Motor neuron (in vitro differentiated cells): Measurements from ENCODE around the gene SPOPL. TPM values are rescaled to one million over a fixed set of nuclear protein-coding genes. Genes with fewer than 3 reads are reported as not detected.
"Not testable (repeated sequence)": the region's sequence is repeated elsewhere in the genome, so short reads cannot be mapped to it uniquely, and the experiment has no call there.

ENCODE experiments used
- ATAC-seq, 8 experiments: fragments of 200-7000 bp; cut with Tn5 transposase; replicated peaks in 6 of 8; 2 replicates each; pipeline ENCODE4 v1.8.0; 2021; ENCODE audit warnings: mild to moderate bottlenecking in 8 of 8, moderate library complexity in 8 of 8
- H3K27ac ChIP-seq, 2 donors: fragments of 250-450 bp; sonication (Bioruptor Pico); 2 replicates each; pipeline ENCODE4 v1.9.0; 2021; ENCODE audit warnings: antibody characterized with exemption in 2 of 2, mild to moderate bottlenecking in 2 of 2, moderate library complexity in 1 of 2
- H3K4me1 ChIP-seq, 2 donors: fragments of 250-450 bp; sonication (Bioruptor Pico); replicated peaks in 1 of 2; 2 replicates each; pipeline ENCODE4 v1.6.1; 2021; ENCODE audit warnings: antibody characterized with exemption in 2 of 2, mild to moderate bottlenecking in 2 of 2, moderate library complexity in 1 of 2
- H3K4me3 ChIP-seq, 5 donors: fragments of 250-450 bp; sonication (Bioruptor Pico); 2 replicates each; pipeline ENCODE4 v1.9.0; 2021; ENCODE audit warnings: antibody characterized with exemption in 5 of 5, mild to moderate bottlenecking in 5 of 5, moderate library complexity in 4 of 5
- WGBS, 10 experiments: fragments of 450-650 bp; shearing (Covaris generic); methylation state at CpG; one replicate each; pipeline ENCODE4 v1.0.0; 2022; 5-methylcytosine and 5-hydroxymethylcytosine counted together
- in situ Hi-C, 9 experiments: fragments of 400-800 bp; cut with MboI; loops; one replicate each; pipeline ENCODE4 v1.15.0; 2021; ENCODE audit warnings: low sequenced_read_pairs in 9 of 9, low pct_unique_long_range_greater_than_20kb in 2 of 9; ENCODE audit not compliant: unreplicated experiment in 9 of 9
- total RNA-seq, 8 experiments: library from RNA; unstranded; fragments of 300-600 nt; gene quantifications; 2 replicates each; pipeline versions ENCODE4 v1.2.3 to v1.2.4, GENCODE V29; 2022

The SPOPL gene
- 10 to 100 TPM; 11.3 to 13.8 (median 13.2) TPM for total RNA-seq

DNA sequence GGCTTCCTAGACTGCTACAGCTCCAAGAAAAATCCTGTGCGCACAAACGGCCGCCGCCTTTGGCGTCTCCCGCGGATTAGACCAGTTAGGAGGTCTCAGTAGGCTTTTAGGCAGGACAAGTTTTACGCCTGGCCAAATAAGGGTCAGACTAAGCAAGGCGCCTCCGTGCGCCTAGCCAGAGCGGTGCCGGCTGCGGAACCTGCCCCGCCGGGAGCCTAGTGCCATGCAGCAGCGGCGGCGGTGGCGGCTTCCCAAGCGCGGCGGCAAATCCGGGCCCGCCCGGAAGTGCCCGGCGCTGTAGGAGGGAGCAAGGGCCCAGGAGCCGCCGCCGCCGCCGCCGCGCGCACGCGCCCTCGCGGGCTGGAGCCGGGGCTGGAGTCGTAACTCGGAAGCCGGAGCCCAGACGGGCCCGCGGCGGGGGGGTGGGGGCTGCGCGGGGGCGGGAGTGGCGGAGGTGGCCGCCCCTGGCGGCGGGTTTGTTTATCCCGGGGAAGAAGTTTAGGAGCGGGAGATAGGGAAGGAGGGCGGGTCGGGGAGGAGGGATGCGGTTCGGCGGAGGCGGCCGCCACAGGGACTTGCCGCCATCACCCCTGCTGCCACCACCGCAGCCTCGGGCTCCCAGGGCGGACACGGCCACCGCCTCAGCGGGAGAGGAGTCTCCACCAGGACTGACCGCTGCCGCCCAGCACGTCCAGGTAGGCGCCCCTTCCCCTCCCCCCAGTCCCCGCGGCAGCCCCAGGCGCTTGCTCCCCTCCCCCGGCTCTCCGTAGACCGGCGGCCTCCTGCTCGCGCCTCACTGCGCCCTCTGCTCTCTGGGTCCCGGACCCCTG is at the start of gene SPOPL:
Gene SPOPL, plus strand, starts transcription at position 346 of the 830 bp plus-strand sequence. CDS start 48,447 bp downstream, outside the sequence.
- Histone ChIP-seq H3K4me3 (peak within 1 kb of the TSS; percentile 58 to 94 (median 75)), H3K27ac (peak within 1 kb of the TSS; percentile 42 to 73), H3K4me1 (peaks cover 0 to 11% of the 10 kb centered on the region in 2 donors)
- in situ Hi-C loops: no loop called here
- WGBS, 10 experiments: 0 to 3% (median 0%) methylated on average over 4 to 8 of the region's 86 CpGs; no CpG with 5 or more reads in 6 of the 10 experiments
- ATAC-seq: peak; percentile 91 to 96 (median 94)

DNA sequence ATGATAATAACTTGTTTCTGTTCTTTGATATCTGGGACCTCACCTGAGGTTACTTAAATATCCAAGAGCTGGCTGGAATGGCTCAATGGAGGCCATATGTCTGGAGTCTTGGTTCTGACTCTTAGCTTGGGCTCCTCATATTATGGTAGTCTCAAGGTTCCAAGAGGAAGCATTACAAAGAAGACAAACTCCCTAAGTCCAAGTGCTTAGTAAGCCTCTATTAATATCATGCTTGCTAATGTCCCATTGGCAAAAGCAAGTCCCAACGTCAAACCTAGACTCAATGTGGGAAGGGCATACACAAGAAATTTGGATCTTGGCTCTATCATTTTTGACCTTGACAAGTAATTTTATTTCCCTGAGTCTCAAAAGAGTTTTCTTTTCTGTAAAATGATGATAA is 49.2 kb upstream of the SPOPL start:
- in situ Hi-C loops: no loop called here
- Histone ChIP-seq H3K4me3 (no peak overlapping the region), H3K27ac (no peak overlapping the region), H3K4me1 (no peaks in the 10 kb centered on the region)
- 33 to 100% (median 90%) methylated on average over 1 of the region's 1 CpG; no CpG with 5 or more reads in 3 of the 10 experiments for WGBS, 10 experiments
- no peak for ATAC-seq

DNA sequence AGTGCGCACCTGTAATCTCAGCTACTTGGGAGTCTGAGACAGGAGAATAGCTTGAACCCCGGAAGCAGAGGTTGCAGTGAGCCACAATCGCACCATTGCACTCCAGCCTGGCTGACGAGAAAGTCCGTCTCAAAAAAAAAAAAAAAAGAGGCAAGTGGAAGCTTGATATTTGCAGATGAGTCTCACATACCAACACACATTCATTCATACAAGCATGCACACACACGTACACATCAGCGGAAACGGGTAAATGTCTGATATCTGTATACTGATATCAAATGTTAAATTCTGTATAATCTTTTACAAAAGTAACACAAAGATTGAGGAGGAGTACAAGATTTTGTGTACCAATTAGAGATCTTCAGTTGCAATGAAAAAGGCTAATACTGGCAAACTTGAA is 47.8 kb upstream of the SPOPL start:
- ATAC-seq: no peak
- WGBS, 10 experiments: 85 to 100% (median 95%) methylated on average over 1 to 8 of the region's 8 CpGs; no CpG with 5 or more reads in 2 of the 10 experiments
- H3K27ac ChIP-seq: no peak overlapping the region
- no peaks in the 10 kb centered on the region for H3K4me1 ChIP-seq
- H3K4me3 ChIP-seq: no peak overlapping the region
- in situ Hi-C loops: no loop called here

DNA sequence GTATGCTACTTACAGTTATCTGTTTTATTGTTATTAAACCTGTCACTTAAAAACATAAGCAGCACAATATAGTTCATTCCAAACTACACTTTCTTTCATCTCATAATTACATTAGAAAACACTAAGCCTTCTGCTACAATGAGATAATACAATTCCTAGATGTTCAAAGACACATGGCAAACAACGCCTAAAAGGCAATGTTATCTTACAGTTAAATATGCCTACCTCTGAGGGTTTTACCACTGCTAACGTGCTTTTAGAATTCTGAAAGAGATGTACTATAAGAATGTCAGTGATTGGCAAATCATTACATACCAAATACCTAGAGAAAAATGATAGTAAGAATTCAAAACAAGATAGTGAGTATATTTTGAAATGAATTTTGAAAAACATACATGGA is 46.8 kb upstream of the SPOPL start:
- Histone ChIP-seq H3K4me1 (no peaks in the 10 kb centered on the region), H3K27ac (no peak overlapping the region), H3K4me3 (no peak overlapping the region)
- no peak for ATAC-seq
- 33 to 100% (median 89%) methylated on average over 1 to 2 of the region's 2 CpGs; no CpG with 5 or more reads in 1 of the 10 experiments for WGBS, 10 experiments
- in situ Hi-C loops: no loop called here

DNA sequence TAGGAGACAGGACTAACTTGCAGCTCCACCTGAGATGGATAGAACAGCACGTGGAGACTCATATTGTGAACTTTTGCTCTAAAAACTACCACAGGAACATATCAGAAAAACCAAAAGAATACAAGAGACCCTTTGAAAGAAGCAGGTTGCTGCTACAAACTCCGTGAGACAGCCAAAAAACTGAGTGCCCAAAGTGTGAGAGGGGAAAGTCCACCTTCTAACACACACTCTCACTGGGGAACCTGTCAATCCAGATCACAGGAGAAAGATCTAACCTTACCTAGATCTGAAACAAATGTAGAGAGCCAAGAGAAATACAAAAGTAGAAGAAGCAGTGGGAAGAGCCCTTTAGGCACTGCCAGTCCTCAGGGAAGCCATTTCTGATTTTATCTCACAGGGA is 46.3 kb upstream of the SPOPL start:
- no peak overlapping the region for H3K4me3 ChIP-seq
- in situ Hi-C loops: no loop called here

DNA sequence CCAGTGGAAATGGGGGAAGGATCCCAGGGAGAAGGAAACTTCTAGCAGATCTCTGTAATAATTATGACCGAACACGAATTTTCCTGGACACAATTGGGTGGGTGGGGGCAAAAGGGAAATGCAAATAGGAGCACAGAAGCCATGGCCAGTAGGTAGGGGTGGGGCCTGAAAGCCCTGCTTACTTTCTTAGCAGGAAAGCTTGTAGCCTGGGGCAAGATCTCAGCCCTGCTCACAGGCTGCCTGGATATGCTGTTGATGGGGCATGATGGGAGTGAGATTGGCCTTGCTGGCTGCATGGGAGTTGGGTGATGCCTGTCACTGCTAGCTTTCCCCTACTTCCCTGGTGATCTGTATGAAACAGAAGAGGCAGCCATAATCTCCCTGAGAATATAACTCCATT is 45.9 kb upstream of the SPOPL start:
- Histone ChIP-seq H3K4me1 (no peaks in the 10 kb centered on the region), H3K27ac (no peak overlapping the region), H3K4me3 (no peak overlapping the region)
- WGBS, 10 experiments: 40 to 100% (median 55%) methylated on average over 1 to 2 of the region's 2 CpGs; no CpG with 5 or more reads in 6 of the 10 experiments
- peak in 3 of 8 experiments; percentile 57 to 73 (median 64) for ATAC-seq
- in situ Hi-C loops: no loop called here

More for the DNA sequence above, 46.3 kb upstream of the SPOPL start:
- 40 to 89% (median 75%) methylated on average over 1 to 2 of the region's 2 CpGs; no CpG with 5 or more reads in 2 of the 10 experiments for WGBS, 10 experiments
- Histone ChIP-seq H3K27ac (no peak overlapping the region), H3K4me1 (no peaks in the 10 kb centered on the region)
- ATAC-seq: no peak

DNA sequence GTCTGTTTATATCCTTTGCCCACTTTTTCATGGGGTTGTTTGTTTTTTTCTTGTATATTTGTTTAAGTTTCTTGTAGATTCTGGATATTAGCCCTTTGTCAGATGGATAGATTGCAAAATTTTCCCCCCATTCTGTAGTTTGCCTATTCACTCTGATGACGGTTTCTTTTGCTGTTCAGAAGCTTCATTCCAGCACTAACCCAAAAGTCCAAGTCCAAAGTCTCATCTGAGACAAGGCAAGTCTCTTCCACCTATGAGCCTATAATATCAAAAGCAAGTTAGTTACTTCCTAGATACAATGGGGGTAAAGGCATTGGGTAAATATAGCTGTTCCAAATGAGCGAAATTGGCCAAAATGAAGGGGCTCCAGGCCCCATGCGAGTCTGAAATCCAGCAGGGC is 38.9 kb upstream of the SPOPL start:
- 43 to 100% (median 91%) methylated on average over 2 to 3 of the region's 3 CpGs; no CpG with 5 or more reads in 2 of the 10 experiments for WGBS, 10 experiments
- ATAC-seq: not testable (repeated sequence)

DNA sequence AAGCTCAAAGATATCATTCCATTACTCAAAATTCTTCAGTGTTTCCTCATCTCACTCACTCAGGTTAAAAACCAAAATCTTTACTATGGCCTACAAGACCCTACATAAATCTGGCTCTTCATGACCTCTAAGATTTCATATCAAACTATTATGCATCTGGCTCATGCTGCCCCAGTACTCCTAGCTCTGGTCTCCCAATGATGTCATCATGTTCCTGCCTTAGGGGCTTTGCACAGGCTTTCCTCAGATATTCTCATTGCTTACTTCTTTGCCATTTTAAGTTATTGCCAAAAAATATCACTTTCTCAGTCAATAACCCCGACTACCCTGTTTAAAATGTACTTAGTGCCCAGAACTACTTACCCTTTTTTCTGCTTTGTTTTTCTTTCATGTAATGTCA is 33.0 kb upstream of the SPOPL start:
- H3K27ac ChIP-seq: no peak overlapping the region
- H3K4me3 ChIP-seq: no peak overlapping the region
- in situ Hi-C loops: no loop called here
- no peak for ATAC-seq
- H3K4me1 ChIP-seq: no peaks in the 10 kb centered on the region
- 0 to 80% (median 0%) methylated on average over 1 of the region's 1 CpG for WGBS, 10 experiments

More for the DNA sequence above, 38.9 kb upstream of the SPOPL start:
- H3K27ac ChIP-seq, H3K4me1 ChIP-seq, in situ Hi-C loops, H3K4me3 ChIP-seq: not testable (repeated sequence)

DNA sequence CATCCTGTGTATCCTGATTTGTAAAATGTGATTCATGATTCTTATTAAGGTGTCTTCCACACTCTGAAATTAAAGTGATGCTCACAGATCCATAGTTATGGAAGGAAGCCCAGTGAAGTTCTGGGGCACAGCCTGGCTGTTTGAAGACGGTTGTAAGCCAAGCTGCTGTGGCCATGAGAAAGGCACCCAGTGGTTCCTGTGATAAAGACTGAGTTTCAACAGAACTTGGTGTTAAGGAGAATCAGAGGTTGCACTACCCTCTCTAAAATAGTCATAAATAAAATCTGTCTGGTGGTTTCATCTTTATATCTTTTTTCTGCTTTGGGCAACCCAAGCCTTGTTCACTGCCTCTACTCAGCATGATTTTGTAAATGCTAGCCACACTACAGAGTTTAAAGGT is 32.2 kb upstream of the SPOPL start:
- ATAC-seq: no peak
- 30 to 100% (median 65%) methylated on average over 1 of the region's 1 CpG; no CpG with 5 or more reads in 6 of the 10 experiments for WGBS, 10 experiments
- H3K4me1 ChIP-seq: no peaks in the 10 kb centered on the region
- H3K27ac ChIP-seq: no peak overlapping the region
- no peak overlapping the region for H3K4me3 ChIP-seq
- in situ Hi-C loops: no loop called here

DNA sequence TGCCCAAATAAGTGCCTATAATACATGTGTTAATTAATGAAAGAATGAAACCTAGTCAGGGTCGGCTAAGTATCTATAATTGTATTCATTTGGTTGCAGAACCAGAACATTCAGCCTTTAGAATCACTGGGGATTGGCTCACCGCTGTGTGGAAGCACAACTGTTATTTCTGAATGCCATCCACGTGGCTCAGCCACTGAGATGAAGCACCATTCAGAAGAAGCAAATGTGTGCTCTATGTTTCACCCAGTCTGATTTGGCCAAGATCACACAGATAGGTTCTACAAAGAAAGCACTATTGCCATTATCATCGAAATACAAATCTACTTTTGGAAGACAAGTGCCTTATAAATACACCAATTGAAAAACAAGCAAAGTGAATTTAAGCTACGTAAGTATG is 30.6 kb upstream of the SPOPL start:
- Histone ChIP-seq H3K27ac (no peak overlapping the region), H3K4me3 (no peak overlapping the region), H3K4me1 (no peaks in the 10 kb centered on the region)
- ATAC-seq: no peak
- WGBS, 10 experiments: 60 to 100% (median 86%) methylated on average over 2 to 5 of the region's 5 CpGs
- in situ Hi-C loops: no loop called here

DNA sequence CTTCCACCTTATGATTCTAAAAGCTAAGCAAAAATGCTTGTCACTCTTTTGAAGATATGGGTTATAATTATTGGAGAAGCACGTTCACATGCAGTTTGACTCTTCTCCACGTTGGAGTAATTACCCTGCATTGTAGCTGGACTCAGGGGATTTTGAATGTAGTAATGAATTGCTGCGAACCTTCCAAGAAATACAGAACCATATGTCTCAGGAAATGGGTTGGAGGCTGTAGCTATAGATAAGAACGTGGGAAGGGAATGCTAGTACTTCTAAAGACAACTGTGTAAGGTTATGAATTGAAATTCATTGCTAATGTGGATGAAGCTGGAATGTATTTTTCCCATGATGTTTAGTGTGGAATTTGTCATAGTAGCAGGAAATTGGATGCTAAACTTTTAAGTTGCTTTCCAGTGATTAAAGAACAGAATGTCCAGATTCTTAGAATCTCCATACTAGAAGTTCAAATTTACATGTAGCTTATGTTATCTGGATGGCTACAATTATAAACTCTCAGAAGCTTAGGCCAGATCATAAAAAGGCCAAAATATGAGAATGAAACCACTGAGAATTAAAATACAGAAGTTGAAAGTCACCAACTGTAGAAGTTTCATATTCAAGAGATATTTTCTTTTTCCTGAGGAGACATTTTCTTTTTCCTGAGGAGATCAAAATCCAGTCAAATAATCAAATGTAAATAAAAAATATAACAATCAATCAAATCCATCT is 27.3 kb upstream of the SPOPL start:
- WGBS, 10 experiments: 32 to 100% (median 74%) methylated on average over 1 to 4 of the region's 4 CpGs; no CpG with 5 or more reads in 1 of the 10 experiments
- in situ Hi-C loops: no loop called here
- ATAC-seq: no peak

DNA sequence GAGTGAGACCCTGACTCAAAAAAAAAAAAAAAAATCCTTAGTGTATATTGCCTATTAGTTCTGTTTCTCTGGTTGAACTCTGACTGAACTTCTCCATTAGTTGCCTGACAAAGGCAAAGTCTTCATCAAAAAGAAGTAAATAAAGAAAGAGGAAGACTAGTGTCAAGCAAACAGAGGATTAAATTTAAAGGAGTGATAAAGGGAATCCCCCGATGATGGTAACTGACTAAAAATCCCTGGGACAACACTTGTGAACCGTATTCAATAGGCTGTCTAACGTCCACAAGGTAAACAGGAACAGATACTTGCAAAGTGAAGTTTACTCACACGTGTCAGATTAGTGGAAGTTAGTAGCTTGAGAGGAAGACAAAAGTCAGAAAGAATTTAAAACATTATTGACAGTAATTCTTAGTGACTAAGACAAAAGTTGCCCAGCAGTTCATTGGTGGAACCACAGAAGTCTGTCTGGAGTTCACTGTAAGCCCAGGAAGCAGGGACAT is 26.2 kb upstream of the SPOPL start:
- in situ Hi-C loops: no loop called here
- 15 to 100% (median 56%) methylated on average over 1 to 4 of the region's 4 CpGs for WGBS, 10 experiments
- ATAC-seq: peak in 1 of 8 experiments; percentile 34
- Histone ChIP-seq H3K27ac (no peak overlapping the region), H3K4me1 (no peaks in the 10 kb centered on the region), H3K4me3 (no peak overlapping the region)

More for the DNA sequence above, 27.3 kb upstream of the SPOPL start:
- Histone ChIP-seq H3K27ac (no peak overlapping the region), H3K4me3 (no peak overlapping the region), H3K4me1 (no peaks in the 10 kb centered on the region)

DNA sequence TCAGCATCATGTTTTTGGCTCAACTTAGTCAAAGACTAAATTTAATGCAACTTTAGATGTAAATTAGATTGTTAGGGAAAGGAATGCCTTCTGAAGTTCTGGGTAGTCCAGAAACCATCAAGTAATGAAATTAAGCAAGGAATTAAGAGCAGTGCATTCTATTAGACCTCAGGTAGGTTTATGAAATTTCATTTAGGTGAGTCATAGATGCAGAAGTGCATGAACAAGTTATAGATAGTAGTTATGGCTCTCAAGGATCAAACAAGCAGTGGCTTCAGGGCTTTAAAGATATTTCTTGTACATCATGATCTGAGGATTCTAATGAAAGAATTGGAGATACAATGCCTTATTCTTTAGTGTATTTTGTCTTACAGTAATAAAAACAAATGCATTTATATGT is 25.4 kb upstream of the SPOPL start:
- Histone ChIP-seq H3K4me1 (no peaks in the 10 kb centered on the region), H3K4me3 (no peak overlapping the region), H3K27ac (no peak overlapping the region)
- ATAC-seq: no peak
- in situ Hi-C loops: no loop called here
